ENCODE data around the gene OR1L6.

DNA sequence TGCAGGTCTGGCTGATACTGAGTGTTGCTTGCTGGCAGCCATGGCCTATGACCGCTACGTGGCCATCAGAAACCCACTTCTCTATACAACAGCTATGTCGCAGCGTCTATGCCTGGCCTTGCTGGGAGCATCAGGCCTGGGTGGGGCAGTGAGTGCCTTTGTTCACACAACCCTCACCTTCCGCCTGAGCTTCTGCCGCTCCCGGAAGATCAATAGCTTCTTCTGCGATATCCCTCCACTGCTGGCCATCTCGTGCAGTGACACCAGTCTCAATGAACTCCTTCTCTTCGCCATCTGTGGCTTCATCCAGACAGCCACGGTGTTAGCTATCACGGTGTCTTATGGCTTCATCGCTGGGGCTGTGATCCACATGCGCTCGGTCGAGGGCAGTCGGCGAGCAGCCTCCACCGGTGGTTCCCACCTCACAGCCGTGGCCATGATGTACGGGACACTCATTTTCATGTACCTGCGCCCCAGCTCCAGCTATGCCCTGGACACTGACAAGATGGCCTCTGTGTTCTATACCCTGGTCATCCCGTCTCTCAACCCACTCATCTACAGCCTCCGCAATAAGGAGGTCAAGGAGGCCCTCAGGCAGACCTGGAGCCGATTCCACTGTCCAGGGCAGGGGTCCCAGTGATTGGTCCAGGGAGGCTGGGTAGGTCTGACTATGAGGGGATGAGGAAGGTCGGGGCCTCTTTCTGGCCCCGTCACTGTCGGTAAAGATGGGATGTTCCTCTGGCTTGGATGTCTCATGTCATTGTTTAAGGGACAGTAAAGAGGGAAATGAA lies 47.3 kb downstream of the OR1L6 start:
- TF ChIP-seq, protein P1, sequence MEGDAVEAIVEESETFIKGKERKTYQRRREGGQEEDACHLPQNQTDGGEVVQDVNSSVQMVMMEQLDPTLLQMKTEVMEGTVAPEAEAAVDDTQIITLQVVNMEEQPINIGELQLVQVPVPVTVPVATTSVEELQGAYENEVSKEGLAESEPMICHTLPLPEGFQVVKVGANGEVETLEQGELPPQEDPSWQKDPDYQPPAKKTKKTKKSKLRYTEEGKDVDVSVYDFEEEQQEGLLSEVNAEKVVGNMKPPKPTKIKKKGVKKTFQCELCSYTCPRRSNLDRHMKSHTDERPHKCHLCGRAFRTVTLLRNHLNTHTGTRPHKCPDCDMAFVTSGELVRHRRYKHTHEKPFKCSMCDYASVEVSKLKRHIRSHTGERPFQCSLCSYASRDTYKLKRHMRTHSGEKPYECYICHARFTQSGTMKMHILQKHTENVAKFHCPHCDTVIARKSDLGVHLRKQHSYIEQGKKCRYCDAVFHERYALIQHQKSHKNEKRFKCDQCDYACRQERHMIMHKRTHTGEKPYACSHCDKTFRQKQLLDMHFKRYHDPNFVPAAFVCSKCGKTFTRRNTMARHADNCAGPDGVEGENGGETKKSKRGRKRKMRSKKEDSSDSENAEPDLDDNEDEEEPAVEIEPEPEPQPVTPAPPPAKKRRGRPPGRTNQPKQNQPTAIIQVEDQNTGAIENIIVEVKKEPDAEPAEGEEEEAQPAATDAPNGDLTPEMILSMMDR (conservative IDR thresholded peaks at IDR 0.05 in 1 of 2, IDR thresholded peaks at IDR 0.05 in 1 of 2; ENCODE audit: extremely low read depth in 1 of 2, insufficient read depth in 1 of 2, low read depth in 1 of 2, low read length in 2 of 2) = no peak
- no peak for TF ChIP-seq EZH2 (IDR thresholded peaks at IDR 0.05; ENCODE audit: borderline replicate concordance, low read length)

Data from mammary epithelial cell (primary cell).